ENCODE data around the gene ATRAID.

Gene ATRAID

DNA sequence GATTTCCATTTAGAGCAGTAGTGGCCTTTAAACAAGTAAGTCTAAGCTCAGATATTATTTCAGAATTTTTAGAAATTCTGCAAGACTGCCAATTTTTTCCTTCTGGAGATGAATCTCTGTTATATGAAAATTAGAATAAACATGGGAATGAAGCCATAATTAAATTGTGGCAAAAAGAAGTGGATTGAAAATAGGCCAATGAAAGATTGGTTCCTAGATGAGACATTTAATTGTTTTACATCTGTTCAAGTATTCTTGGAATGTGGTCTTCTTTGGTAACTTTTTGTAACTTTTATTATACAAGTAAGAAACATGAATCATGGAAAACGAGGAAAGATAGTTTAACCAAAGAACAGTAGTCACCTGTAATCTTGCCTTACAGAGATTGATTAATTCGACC is 15.7 kb downstream of the ATRAID start:
- H3K4me3 ChIP-seq (replicated peaks; ENCODE audit: insufficient read depth, low read length) = no peak overlapping the region
- no peak overlapping the region for H3K27ac ChIP-seq (replicated peaks)
- TF ChIP-seq, protein P1, sequence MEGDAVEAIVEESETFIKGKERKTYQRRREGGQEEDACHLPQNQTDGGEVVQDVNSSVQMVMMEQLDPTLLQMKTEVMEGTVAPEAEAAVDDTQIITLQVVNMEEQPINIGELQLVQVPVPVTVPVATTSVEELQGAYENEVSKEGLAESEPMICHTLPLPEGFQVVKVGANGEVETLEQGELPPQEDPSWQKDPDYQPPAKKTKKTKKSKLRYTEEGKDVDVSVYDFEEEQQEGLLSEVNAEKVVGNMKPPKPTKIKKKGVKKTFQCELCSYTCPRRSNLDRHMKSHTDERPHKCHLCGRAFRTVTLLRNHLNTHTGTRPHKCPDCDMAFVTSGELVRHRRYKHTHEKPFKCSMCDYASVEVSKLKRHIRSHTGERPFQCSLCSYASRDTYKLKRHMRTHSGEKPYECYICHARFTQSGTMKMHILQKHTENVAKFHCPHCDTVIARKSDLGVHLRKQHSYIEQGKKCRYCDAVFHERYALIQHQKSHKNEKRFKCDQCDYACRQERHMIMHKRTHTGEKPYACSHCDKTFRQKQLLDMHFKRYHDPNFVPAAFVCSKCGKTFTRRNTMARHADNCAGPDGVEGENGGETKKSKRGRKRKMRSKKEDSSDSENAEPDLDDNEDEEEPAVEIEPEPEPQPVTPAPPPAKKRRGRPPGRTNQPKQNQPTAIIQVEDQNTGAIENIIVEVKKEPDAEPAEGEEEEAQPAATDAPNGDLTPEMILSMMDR (IDR thresholded peaks at IDR 0.05; ENCODE audit: insufficient read depth, low read length) = no peak
- TF ChIP-seq GABPA (IDR thresholded peaks at IDR 0.05; ENCODE audit: low read depth) = no peak
- no peak for TF ChIP-seq POLR2AphosphoS5 (IDR thresholded peaks at IDR 0.05; ENCODE audit: low read depth)
- TF ChIP-seq, protein P2, sequence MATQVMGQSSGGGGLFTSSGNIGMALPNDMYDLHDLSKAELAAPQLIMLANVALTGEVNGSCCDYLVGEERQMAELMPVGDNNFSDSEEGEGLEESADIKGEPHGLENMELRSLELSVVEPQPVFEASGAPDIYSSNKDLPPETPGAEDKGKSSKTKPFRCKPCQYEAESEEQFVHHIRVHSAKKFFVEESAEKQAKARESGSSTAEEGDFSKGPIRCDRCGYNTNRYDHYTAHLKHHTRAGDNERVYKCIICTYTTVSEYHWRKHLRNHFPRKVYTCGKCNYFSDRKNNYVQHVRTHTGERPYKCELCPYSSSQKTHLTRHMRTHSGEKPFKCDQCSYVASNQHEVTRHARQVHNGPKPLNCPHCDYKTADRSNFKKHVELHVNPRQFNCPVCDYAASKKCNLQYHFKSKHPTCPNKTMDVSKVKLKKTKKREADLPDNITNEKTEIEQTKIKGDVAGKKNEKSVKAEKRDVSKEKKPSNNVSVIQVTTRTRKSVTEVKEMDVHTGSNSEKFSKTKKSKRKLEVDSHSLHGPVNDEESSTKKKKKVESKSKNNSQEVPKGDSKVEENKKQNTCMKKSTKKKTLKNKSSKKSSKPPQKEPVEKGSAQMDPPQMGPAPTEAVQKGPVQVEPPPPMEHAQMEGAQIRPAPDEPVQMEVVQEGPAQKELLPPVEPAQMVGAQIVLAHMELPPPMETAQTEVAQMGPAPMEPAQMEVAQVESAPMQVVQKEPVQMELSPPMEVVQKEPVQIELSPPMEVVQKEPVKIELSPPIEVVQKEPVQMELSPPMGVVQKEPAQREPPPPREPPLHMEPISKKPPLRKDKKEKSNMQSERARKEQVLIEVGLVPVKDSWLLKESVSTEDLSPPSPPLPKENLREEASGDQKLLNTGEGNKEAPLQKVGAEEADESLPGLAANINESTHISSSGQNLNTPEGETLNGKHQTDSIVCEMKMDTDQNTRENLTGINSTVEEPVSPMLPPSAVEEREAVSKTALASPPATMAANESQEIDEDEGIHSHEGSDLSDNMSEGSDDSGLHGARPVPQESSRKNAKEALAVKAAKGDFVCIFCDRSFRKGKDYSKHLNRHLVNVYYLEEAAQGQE (IDR thresholded peaks at IDR 0.05; ENCODE audit: insufficient replicate concordance, low read depth) = no peak
- TF ChIP-seq SPI1 (IDR thresholded peaks at IDR 0.05; ENCODE audit: borderline replicate concordance, low read depth) = no peak
- no peaks in the 10 kb centered on the region for H3K27me3 ChIP-seq (ENCODE audit: insufficient read depth, poor library complexity, severe bottlenecking)
- DNase-seq (ENCODE audit: low read depth in 1 of 2, low spot score in 1 of 2) = no peak

DNA sequence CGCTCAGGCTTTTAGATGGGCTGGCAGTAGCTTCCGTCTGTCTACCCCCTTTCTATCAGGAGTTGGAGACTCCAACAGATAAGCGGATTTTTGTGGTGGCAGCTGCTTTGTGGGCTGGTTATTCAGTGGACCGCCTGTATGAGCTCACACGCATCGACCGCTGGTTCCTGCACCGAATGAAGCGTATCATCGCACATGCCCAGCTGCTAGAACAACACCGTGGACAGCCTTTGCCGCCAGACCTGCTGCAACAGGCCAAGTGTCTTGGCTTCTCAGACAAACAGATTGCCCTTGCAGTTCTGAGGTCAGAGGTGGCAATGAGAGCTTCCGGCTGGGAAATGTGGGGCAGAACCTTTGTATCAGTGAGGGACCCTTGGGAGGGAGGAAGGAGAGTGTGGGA is 20.1 kb downstream of the ATRAID start:
- H3K4me3 ChIP-seq (replicated peaks; ENCODE audit: insufficient read depth, low read length) = no peak overlapping the region
- H3K27ac ChIP-seq (replicated peaks) = no peak overlapping the region
- no peak for DNase-seq (ENCODE audit: low read depth in 1 of 2, low spot score in 1 of 2)
- TF ChIP-seq SPI1 (IDR thresholded peaks at IDR 0.05; ENCODE audit: borderline replicate concordance, low read depth) = no peak
- TF ChIP-seq GABPA (IDR thresholded peaks at IDR 0.05; ENCODE audit: low read depth) = no peak
- TF ChIP-seq, protein P2 (IDR thresholded peaks at IDR 0.05; ENCODE audit: insufficient replicate concordance, low read depth) = no peak
- TF ChIP-seq, protein P1 (IDR thresholded peaks at IDR 0.05; ENCODE audit: insufficient read depth, low read length) = no peak
- no peak for TF ChIP-seq POLR2AphosphoS5 (IDR thresholded peaks at IDR 0.05; ENCODE audit: low read depth)
- H3K27me3 ChIP-seq (ENCODE audit: insufficient read depth, poor library complexity, severe bottlenecking) = no peaks in the 10 kb centered on the region

DNA sequence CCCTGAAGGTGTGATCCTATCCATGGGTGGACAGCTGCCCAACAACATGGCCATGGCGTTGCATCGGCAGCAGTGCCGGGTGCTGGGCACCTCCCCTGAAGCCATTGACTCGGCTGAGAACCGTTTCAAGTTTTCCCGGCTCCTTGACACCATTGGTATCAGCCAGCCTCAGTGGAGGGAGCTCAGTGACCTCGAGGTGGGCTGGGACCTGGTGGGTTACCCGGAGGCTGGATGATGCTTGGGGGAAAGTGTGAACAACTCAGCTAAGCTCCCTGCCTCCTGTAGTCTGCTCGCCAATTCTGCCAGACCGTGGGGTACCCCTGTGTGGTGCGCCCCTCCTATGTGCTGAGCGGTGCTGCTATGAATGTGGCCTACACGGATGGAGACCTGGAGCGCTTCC is 21.5 kb downstream of the ATRAID start:
- no peak for DNase-seq (ENCODE audit: low read depth in 1 of 2, low spot score in 1 of 2)
- Histone ChIP-seq H3K27ac (replicated peaks) (no peak overlapping the region), H3K27me3 (ENCODE audit: insufficient read depth, poor library complexity, severe bottlenecking) (no peaks in the 10 kb centered on the region), H3K4me3 (replicated peaks; ENCODE audit: insufficient read depth, low read length) (no peak overlapping the region)
- TF ChIP-seq, protein P1 (IDR thresholded peaks at IDR 0.05; ENCODE audit: insufficient read depth, low read length) = no peak
- TF ChIP-seq POLR2AphosphoS5 (IDR thresholded peaks at IDR 0.05; ENCODE audit: low read depth) (no peak), SPI1 (IDR thresholded peaks at IDR 0.05; ENCODE audit: borderline replicate concordance, low read depth) (no peak), GABPA (IDR thresholded peaks at IDR 0.05; ENCODE audit: low read depth) (no peak)
- TF ChIP-seq, protein P2 (IDR thresholded peaks at IDR 0.05; ENCODE audit: insufficient replicate concordance, low read depth) = no peak
